K562 (cell line): Measurements from ENCODE around the gene PITPNB. TPM values are rescaled to one million over a fixed set of nuclear protein-coding genes. Genes with fewer than 3 reads are reported as not detected.

Experiments
- CBX1 ChIP-seq: sonication (generic); IDR thresholded peaks from 2 replicates; pipeline ENCODE4 v1.6.1; 2016; ENCODE audit warnings: antibody characterized with exemption, low read depth, mild to moderate bottlenecking
- MEIS2 ChIP-seq: fragments of 450-650 bp; IDR thresholded peaks from 2 replicates; pipeline ENCODE4 v1.6.1; 2014; ENCODE audit warnings: mild to moderate bottlenecking; ENCODE audit not compliant: partially characterized antibody
- SIN3A ChIP-seq, 2 experiments: fragments of 150-350 bp in 1 of 2; IDR thresholded peaks; 2 replicates each; pipeline ENCODE4 v1.6.1; 2011 to 2016; ENCODE audit warnings: borderline replicate concordance in 2 of 2, low read depth in 2 of 2, low read length in 2 of 2, mild to moderate bottlenecking in 2 of 2, moderate library complexity in 2 of 2; ENCODE audit not compliant: control insufficient read depth in 1 of 2
- polyA plus RNA-seq, 8 experiments: library from polyadenylated mRNA; depleted of rRNA in 4 of 8; stranded (reverse) in 5 of 8; unstranded in 3 of 8; fragments of >200 nt; fragmentation: Nextera tagmentation in 2 of 8; fragmentation: Illumina TruSeq in 1 of 8; extraction: Ambion mirVana in 2 of 8; extraction: Trizol in 1 of 8; gene quantifications; 2 replicates each; pipeline versions ENCODE4 v1.2.1 to v1.2.3, GENCODE V29; 2011 to 2014; ENCODE audit warnings: inconsistent platforms in 1 of 8, missing spikeins in 1 of 8
- total RNA-seq, 7 experiments: library from RNA; depleted of rRNA in 6 of 7; stranded (reverse); fragments of >200 nt in 6 of 7; fragmentation: Illumina TruSeq in 2 of 7; extraction: Trizol in 2 of 7; gene quantifications; 2 replicates each; pipeline versions ENCODE4 v1.2.1 to v1.2.3, GENCODE V29; 2011 to 2021; ENCODE audit warnings: low replicate concordance in 1 of 7
- TF ChIP-seq, protein P1 (sequence below), 2 experiments: fragments of 200-800 bp in 1 of 2; sonication (Bioruptor generic) in 1 of 2; sonication (generic) in 1 of 2; formaldehyde crosslinking in 1 of 2; IDR thresholded peaks in 1 of 2; conservative IDR thresholded peaks in 1 of 2; 2 replicates each; pipeline versions ENCODE4 v1.5.0 to v1.6.1; 2016 to 2020; ENCODE audit warnings: missing compliant biosample characterization in 1 of 2, missing genetic modification characterization in 1 of 2, missing genetic modification reagents in 1 of 2
- TF ChIP-seq, protein P2 (sequence below): fragments of 250-450 bp; sonication (Bioruptor Pico); IDR thresholded peaks from 2 replicates; pipeline ENCODE4 v1.8.0; 2022; ENCODE audit warnings: inconsistent platforms, mild to moderate bottlenecking, moderate library complexity, borderline replicate concordance
- TF ChIP-seq, protein P3 (sequence below): fragments of 250-450 bp; sonication (Bioruptor Pico); IDR thresholded peaks from 2 replicates; pipeline ENCODE4 v1.8.0; 2021; ENCODE audit warnings: moderate library complexity, mild to moderate bottlenecking, inconsistent platforms
- TF ChIP-seq, protein P4 (sequence below): sonication (generic); formaldehyde crosslinking; IDR thresholded peaks from 2 replicates; pipeline ENCODE4 v1.5.0; 2020; ENCODE audit warnings: missing genetic modification reagents

The PITPNB gene
- total and polyA plus RNA-seq, 9 of the 15 experiments (the other 6 are each of a cell fraction or from before 2014, with no cell fraction given): 13.1 to 52.4 (median 34.7) TPM

DNA sequence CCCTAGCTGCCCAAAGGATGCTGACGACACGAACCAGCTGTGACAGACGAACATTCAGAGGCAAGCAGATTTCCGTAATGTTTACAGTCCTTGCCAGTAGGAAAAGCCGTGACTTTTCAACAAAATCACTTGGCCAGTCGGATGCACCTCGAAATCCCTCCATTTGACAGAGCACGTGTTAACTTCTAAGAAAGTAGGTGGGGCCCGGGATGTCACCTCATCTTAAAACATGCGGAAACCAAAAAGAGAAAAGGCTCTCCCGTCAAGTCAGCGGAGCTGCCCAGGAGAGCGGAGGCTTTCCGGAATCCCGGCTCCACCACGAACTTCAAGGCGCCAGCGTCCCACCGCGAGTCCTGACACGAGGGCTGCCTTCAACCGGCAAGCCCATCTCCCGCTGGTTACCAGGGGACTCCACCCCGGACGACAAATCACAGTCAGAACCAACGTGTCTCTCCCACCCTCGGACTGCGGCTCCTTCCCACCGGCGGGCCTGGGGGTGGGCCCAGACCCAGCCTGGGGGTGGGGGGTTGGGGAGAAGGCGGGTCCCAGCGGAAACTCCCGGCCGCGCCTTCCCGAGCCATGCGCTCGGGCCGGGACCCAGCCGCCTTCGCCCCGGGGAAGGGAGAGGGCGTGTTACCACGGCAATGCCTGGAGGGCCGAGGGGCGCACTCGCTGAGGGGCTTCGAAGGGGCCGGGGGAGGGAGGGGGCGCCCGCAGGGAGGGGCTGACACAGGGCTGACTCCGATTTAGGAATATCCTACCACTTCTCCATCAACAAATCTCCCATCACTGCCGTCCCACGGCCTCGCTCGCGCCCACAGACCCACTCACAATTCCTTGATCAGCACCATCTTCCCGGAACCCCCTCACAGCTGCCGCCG is 475 bp downstream of the PITPNB start (continued):
- TF ChIP-seq, protein P1, sequence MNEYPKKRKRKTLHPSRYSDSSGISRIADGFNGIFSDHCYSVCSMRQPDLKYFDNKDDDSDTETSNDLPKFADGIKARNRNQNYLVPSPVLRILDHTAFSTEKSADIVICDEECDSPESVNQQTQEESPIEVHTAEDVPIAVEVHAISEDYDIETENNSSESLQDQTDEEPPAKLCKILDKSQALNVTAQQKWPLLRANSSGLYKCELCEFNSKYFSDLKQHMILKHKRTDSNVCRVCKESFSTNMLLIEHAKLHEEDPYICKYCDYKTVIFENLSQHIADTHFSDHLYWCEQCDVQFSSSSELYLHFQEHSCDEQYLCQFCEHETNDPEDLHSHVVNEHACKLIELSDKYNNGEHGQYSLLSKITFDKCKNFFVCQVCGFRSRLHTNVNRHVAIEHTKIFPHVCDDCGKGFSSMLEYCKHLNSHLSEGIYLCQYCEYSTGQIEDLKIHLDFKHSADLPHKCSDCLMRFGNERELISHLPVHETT (CRISPR knock-in tag; conservative IDR thresholded peaks at IDR 0.05 in 1 of 2, IDR thresholded peaks at IDR 0.05 in 1 of 2): no peak
- TF ChIP-seq, protein P2, sequence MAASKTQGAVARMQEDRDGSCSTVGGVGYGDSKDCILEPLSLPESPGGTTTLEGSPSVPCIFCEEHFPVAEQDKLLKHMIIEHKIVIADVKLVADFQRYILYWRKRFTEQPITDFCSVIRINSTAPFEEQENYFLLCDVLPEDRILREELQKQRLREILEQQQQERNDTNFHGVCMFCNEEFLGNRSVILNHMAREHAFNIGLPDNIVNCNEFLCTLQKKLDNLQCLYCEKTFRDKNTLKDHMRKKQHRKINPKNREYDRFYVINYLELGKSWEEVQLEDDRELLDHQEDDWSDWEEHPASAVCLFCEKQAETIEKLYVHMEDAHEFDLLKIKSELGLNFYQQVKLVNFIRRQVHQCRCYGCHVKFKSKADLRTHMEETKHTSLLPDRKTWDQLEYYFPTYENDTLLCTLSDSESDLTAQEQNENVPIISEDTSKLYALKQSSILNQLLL (CRISPR knock-in tag): no peak
- peak; percentile 31 to 76; a peak in 2 of 4 replicates for TF ChIP-seq SIN3A (IDR thresholded peaks at IDR 0.05; ENCODE audit: borderline replicate concordance in 2 of 2, control insufficient read depth in 1 of 2, low read depth in 2 of 2, low read length in 2 of 2)
- TF ChIP-seq, protein P3, sequence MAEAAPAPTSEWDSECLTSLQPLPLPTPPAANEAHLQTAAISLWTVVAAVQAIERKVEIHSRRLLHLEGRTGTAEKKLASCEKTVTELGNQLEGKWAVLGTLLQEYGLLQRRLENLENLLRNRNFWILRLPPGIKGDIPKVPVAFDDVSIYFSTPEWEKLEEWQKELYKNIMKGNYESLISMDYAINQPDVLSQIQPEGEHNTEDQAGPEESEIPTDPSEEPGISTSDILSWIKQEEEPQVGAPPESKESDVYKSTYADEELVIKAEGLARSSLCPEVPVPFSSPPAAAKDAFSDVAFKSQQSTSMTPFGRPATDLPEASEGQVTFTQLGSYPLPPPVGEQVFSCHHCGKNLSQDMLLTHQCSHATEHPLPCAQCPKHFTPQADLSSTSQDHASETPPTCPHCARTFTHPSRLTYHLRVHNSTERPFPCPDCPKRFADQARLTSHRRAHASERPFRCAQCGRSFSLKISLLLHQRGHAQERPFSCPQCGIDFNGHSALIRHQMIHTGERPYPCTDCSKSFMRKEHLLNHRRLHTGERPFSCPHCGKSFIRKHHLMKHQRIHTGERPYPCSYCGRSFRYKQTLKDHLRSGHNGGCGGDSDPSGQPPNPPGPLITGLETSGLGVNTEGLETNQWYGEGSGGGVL (CRISPR knock-in tag): no peak
- TF ChIP-seq CBX1: no peak
- no peak for TF ChIP-seq MEIS2
- TF ChIP-seq, protein P4, sequence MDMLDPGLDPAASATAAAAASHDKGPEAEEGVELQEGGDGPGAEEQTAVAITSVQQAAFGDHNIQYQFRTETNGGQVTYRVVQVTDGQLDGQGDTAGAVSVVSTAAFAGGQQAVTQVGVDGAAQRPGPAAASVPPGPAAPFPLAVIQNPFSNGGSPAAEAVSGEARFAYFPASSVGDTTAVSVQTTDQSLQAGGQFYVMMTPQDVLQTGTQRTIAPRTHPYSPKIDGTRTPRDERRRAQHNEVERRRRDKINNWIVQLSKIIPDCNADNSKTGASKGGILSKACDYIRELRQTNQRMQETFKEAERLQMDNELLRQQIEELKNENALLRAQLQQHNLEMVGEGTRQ (CRISPR knock-in tag): no peak
